HepG2 (cell line): ENCODE measurements around the gene PDCD5. TPM values are rescaled to one million over a fixed set of nuclear protein-coding genes. Genes with fewer than 3 reads are reported as not detected.

Source experiments
- CERS6 ChIP-seq: sonication (generic); formaldehyde crosslinking; IDR thresholded peaks from 2 replicates; pipeline ENCODE4 v1.5.0; 2020; ENCODE audit warnings: missing genetic modification reagents
- CSRNP1 ChIP-seq: sonication (generic); formaldehyde crosslinking; IDR thresholded peaks from 2 replicates; pipeline ENCODE4 v1.8.1; 2023; ENCODE audit warnings: mild to moderate bottlenecking, missing genetic modification reagents
- IRX3 ChIP-seq: sonication (generic); formaldehyde crosslinking; IDR thresholded peaks from 2 replicates; pipeline ENCODE4 v1.8.1; 2023; ENCODE audit warnings: mild to moderate bottlenecking, low read depth, missing genetic modification reagents, borderline replicate concordance
- KLF16 ChIP-seq, 2 experiments: sonication (generic) in 1 of 2; formaldehyde crosslinking in 1 of 2; IDR thresholded peaks; 2 replicates each; pipeline versions ENCODE4 v1.6.1 to v1.8.0; 2016 to 2023; ENCODE audit warnings: missing genetic modification reagents in 2 of 2, missing compliant biosample characterization in 1 of 2
- LBX2 ChIP-seq: sonication (generic); formaldehyde crosslinking; IDR thresholded peaks from 2 replicates; pipeline ENCODE4 v1.5.0; 2020; ENCODE audit warnings: missing genetic modification reagents, mild to moderate bottlenecking, borderline replicate concordance
- RBFOX2 ChIP-seq: fragments of 200-400 bp; formaldehyde crosslinking; IDR thresholded peaks from 2 replicates; pipeline ENCODE4 v1.6.1; 2017; ENCODE audit warnings: low read depth, mild to moderate bottlenecking, low read length
- SOX6 ChIP-seq, 2 experiments: fragments of 450-650 bp in 1 of 2; sonication (generic) in 1 of 2; formaldehyde crosslinking in 1 of 2; IDR thresholded peaks; 2 replicates each; pipeline versions ENCODE4 v1.4.0 to v1.6.1; 2017 to 2020; ENCODE audit warnings: antibody characterized with exemption in 1 of 2, mild to moderate bottlenecking in 1 of 2, missing genetic modification reagents in 1 of 2
- SRSF4 ChIP-seq: fragments of 200-400 bp; formaldehyde crosslinking; IDR thresholded peaks from one replicate; pipeline ENCODE4 v1.6.1; 2018; ENCODE audit warnings: mild to moderate bottlenecking, low read depth, low read length, moderate library complexity; ENCODE audit not compliant: poor library complexity, severe bottlenecking
- TERF1 ChIP-seq: sonication (generic); formaldehyde crosslinking; IDR thresholded peaks from 2 replicates; pipeline ENCODE4 v1.8.0; 2022; ENCODE audit warnings: mild to moderate bottlenecking, missing genetic modification reagents, moderate library complexity
- ZBTB33 ChIP-seq: sonication (generic); formaldehyde crosslinking; IDR thresholded peaks from 2 replicates; pipeline ENCODE4 v1.4.0; 2020; ENCODE audit warnings: missing genetic modification reagents
- ZHX1 ChIP-seq: sonication (generic); formaldehyde crosslinking; IDR thresholded peaks from 2 replicates; pipeline ENCODE4 v1.8.1; 2022; ENCODE audit warnings: low read depth, mild to moderate bottlenecking, missing genetic modification reagents
- ZNF10 ChIP-seq: sonication (generic); formaldehyde crosslinking; IDR thresholded peaks from 2 replicates; pipeline ENCODE4 v1.4.0; 2020; ENCODE audit warnings: mild to moderate bottlenecking, low read depth, missing genetic modification reagents, borderline replicate concordance
- ZNF282 ChIP-seq: fragments of 450-650 bp; IDR thresholded peaks from 2 replicates; pipeline ENCODE4 v1.6.1; 2018; ENCODE audit not compliant: partially characterized antibody
- ZNF354B ChIP-seq: sonication (generic); formaldehyde crosslinking; IDR thresholded peaks from 2 replicates; pipeline ENCODE4 v1.8.0; 2022; ENCODE audit warnings: mild to moderate bottlenecking, missing genetic modification reagents
- ZNF382 ChIP-seq: sonication (generic); formaldehyde crosslinking; IDR thresholded peaks from 2 replicates; pipeline ENCODE4 v1.5.0; 2020; ENCODE audit warnings: missing genetic modification reagents, mild to moderate bottlenecking, borderline replicate concordance
- ZNF451 ChIP-seq: sonication (generic); formaldehyde crosslinking; IDR thresholded peaks from 2 replicates; pipeline ENCODE4 v1.5.0; 2020; ENCODE audit warnings: mild to moderate bottlenecking, missing genetic modification reagents
- ZNF678 ChIP-seq: sonication (generic); formaldehyde crosslinking; IDR thresholded peaks from 2 replicates; pipeline ENCODE4 v1.4.0; 2020; ENCODE audit warnings: mild to moderate bottlenecking, missing genetic modification reagents
- polyA plus RNA-seq, 8 experiments: library from polyadenylated mRNA; depleted of rRNA in 3 of 8; stranded (reverse) in 7 of 8; unstranded in 1 of 8; fragments of >200 nt; fragmentation: Illumina TruSeq in 4 of 8; extraction: Trizol in 4 of 8; gene quantifications; 2 replicates each; pipeline versions ENCODE4 v1.2.1 to v1.2.3, GENCODE V29; 2011 to 2016; ENCODE audit warnings: low read depth in 4 of 8, missing spikeins in 1 of 8, mixed read lengths in 1 of 8; ENCODE audit not compliant: insufficient read depth in 1 of 8
- total RNA-seq, 5 experiments: library from RNA; depleted of rRNA; stranded (reverse); fragments of >200 nt; fragmentation: Illumina TruSeq; extraction: Trizol; gene quantifications; 2 replicates each; pipeline ENCODE4 v1.2.3, GENCODE V29; 2016; ENCODE audit warnings: low read depth in 1 of 5

The PDCD5 gene
- total and polyA plus RNA-seq, 2 of the 13 experiments (the other 11 are each of a cell fraction or from before 2014, with no cell fraction given): 56.3 to 332 TPM

GRCh38 chr19:32570081-32570785 is 10.8 kb upstream of the PDCD5 start (continued):
- TF ChIP-seq CSRNP1 (no peak), IRX3 (CRISPR knock-in tag) (no peak), CERS6 (CRISPR knock-in tag) (no peak), SRSF4 (no peak), ZNF451 (no peak), ZNF282 (no peak), LBX2 (no peak), ZNF10 (CRISPR knock-in tag) (no peak), ZNF354B (CRISPR knock-in tag) (no peak), SOX6 (IDR thresholded peaks at IDR 0.05) (no peak), SOX6 (CRISPR knock-in tag; IDR thresholded peaks at IDR 0.05) (peak; percentile 52; the same call in 1 of the 2 replicates), ZNF382 (no peak), ZNF678 (CRISPR knock-in tag) (no peak), ZHX1 (CRISPR knock-in tag) (no peak), KLF16 (CRISPR knock-in tag; IDR thresholded peaks at IDR 0.05) (no peak), ZBTB33 (CRISPR knock-in tag) (peak; percentile 64; the same call in 1 of the 2 replicates), RBFOX2 (no peak), TERF1 (CRISPR knock-in tag) (no peak)
